Stomach (tissue), 9 donors: ENCODE measurements around the gene LRFN4. TPM values are rescaled to one million over a fixed set of nuclear protein-coding genes. Genes with fewer than 3 reads are reported as not detected.

Source experiments
- DNase-seq, 2 donors: peaks; one replicate each; pipeline versions ENCODE4 v3.0.0 to v3.0.0-alpha.2; 2013 to 2019
- H3K27ac ChIP-seq, 5 donors: fragments of 200-600 bp in 4 of 5; sonication (generic) in 4 of 5; one replicate each; pipeline ENCODE4 v1.5.1; 2013 to 2019; ENCODE audit warnings: mild to moderate bottlenecking in 1 of 5, moderate library complexity in 1 of 5
- H3K27me3 ChIP-seq, 3 donors: fragments of 200-600 bp; sonication (generic); one replicate each; pipeline ENCODE4 v1.5.1; 2017 to 2019; ENCODE audit warnings: mixed run types in 1 of 3
- H3K36me3 ChIP-seq, 4 donors: fragments of 200-600 bp; sonication (generic); 1 replicate in 3 of 4; 2 replicates in 1 of 4; pipeline ENCODE4 v1.5.1; 2016 to 2019
- H3K4me1 ChIP-seq, 4 donors: fragments of 200-600 bp; sonication (generic); one replicate each; pipeline ENCODE4 v1.5.1; 2016 to 2019
- H3K4me3 ChIP-seq, 4 donors: fragments of 200-600 bp; sonication (generic) in 3 of 4; one replicate each; pipeline ENCODE4 v1.5.1; 2016 to 2019; ENCODE audit warnings: mild to moderate bottlenecking in 1 of 4
- H3K9me3 ChIP-seq, 4 donors: fragments of 200-600 bp; sonication (generic); one replicate each; pipeline ENCODE4 v1.5.1; 2016 to 2019
- CTCF ChIP-seq, 7 experiments: fragments of 450-650 bp in 4 of 7; fragments of 200-600 bp in 3 of 7; sonication (generic) in 3 of 7; IDR thresholded peaks; one replicate each; pipeline ENCODE4 v1.5.1; 2016 to 2019; ENCODE audit warnings: antibody characterized with exemption in 7 of 7, control low read depth in 2 of 7, mild to moderate bottlenecking in 1 of 7
- EP300 ChIP-seq: sonication (generic); formaldehyde crosslinking; IDR thresholded peaks from one replicate; pipeline ENCODE4 v1.6.1; 2017; ENCODE audit warnings: antibody characterized with exemption
- POLR2A ChIP-seq, 4 donors: fragments of 450-650 bp; IDR thresholded peaks; one replicate each; pipeline ENCODE4 v1.6.1; 2016; ENCODE audit warnings: antibody characterized with exemption in 4 of 4, control low read depth in 2 of 4, mild to moderate bottlenecking in 1 of 4, moderate library complexity in 1 of 4
- POLR2AphosphoS5 ChIP-seq, 3 donors: sonication (generic); formaldehyde crosslinking; IDR thresholded peaks; one replicate each; pipeline ENCODE4 v1.6.1; 2016; ENCODE audit warnings: antibody characterized with exemption in 3 of 3
- WGBS, 5 donors: extraction: QIAGEN DNeasy Blood & Tissue Kit in 3 of 5; methylation state at CpG; one replicate each; pipeline versions ENCODE4 v1.1.5 to v1.1.7; 2013 to 2018; 5-methylcytosine and 5-hydroxymethylcytosine counted together
- intact Hi-C: fragments of 100-400 bp; cut with DNase I; formaldehyde crosslinking; loops from one replicate; pipeline ENCODE4 v1.15.1; 2023; ENCODE audit warnings: low total_unique reads
- polyA plus RNA-seq, 3 donors: library from polyadenylated mRNA; stranded (reverse); fragments of 200-250 nt; gene quantifications; one replicate each; pipeline ENCODE4 v1.2.3, GENCODE V29; 2013
- total RNA-seq, 5 donors: library from RNA; depleted of rRNA; stranded (reverse); fragments of >200 nt; gene quantifications; one replicate each; pipeline versions ENCODE4 v1.1.0 to v1.2.3, GENCODE V29; 2014 to 2016
- donor health status: healthy with polysubstance abuse.
- donor health status: Bipolar disorder and iron deficiency.
- donor health status: healthy.

The LRFN4 gene
- total and polyA plus RNA-seq, 8 donors, result 2.1 to 37.9 (median 12.7) TPM

- peak in 1 of 2 donors; percentile 11 for DNase-seq
- H3K36me3 ChIP-seq, result peaks cover 21 to 53% (median 51%) of the 10 kb centered on the region in 4 donors
- no peak overlapping the region for H3K4me3 ChIP-seq
- H3K27ac ChIP-seq, result no peak overlapping the region
- intact Hi-C loops, result no loop called here
- no peaks in the 10 kb centered on the region for H3K27me3 ChIP-seq
- TF ChIP-seq EP300, result no peak
- no peak for TF ChIP-seq POLR2AphosphoS5 (IDR thresholded peaks at IDR 0.05)
- no peak for TF ChIP-seq CTCF (IDR thresholded peaks at IDR 0.05)
- no peak for TF ChIP-seq POLR2A (IDR thresholded peaks at IDR 0.05)
- H3K9me3 ChIP-seq, result no peaks in the 10 kb centered on the region
- 86 to 95% (median 90%) methylated on average over 13 to 14 of the region's 14 CpGs for WGBS, 5 donors
- H3K4me1 ChIP-seq, result peaks cover 11 to 25% (median 16%) of the 10 kb centered on the region in 4 donors
Observed at GRCh38 chr11:66847461-66848232, 9.2 kb upstream of the LRFN4 start.

DNA sequence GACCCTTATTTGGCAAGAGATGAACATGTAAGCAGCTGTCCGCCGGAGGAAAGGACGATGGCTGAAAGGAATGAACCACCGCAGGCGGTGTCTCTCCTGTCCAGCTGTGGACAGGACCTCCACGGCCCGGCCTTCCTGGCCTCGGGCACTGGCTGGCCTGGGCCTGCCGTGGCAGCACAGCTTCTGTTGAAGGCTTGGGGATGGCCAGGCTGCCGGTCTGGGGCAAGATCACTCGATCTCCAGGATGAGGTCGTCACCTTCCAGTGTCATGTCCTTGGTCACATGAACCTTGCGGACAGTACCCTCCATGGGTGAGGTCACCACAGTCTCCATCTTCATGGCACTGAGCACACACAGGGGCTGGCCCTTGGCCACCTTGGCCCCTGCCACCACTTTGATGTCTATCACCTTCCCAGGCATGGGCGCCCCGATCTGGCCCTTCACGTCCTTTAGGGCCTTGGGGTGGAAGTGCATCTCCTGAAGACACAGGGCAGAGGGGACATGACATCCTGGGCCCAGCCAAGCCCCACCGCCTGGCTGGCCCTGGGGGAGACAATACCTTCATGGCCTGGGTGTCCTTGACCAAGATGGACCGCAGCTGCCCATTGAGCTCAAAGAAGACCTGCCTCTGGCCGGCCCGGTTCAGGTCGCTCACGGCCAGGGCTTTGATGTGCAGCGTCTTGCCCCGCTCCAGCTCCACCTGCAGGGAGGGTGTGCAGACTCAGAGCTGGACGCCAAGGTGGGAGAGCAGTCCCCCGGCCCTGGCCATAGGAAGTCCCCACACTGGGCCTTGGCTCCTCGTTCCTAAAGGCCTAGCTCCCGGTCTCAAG, 8.0 kb upstream of the LRFN4 start:
- WGBS, 5 donors, result 88 to 94% (median 90%) methylated on average over 14 to 28 of the region's 28 CpGs
- Histone ChIP-seq H3K9me3 (no peaks in the 10 kb centered on the region), H3K36me3 (peaks cover 21 to 53% (median 51%) of the 10 kb centered on the region in 4 donors), H3K4me1 (peaks cover 9 to 17% (median 13%) of the 10 kb centered on the region in 4 donors), H3K4me3 (no peak overlapping the region), H3K27me3 (no peaks in the 10 kb centered on the region), H3K27ac (no peak overlapping the region)
- intact Hi-C loops, result no loop called here
- TF ChIP-seq CTCF (IDR thresholded peaks at IDR 0.05) (no peak), EP300 (no peak), POLR2A (IDR thresholded peaks at IDR 0.05) (no peak), POLR2AphosphoS5 (IDR thresholded peaks at IDR 0.05) (no peak)
- DNase-seq, result peak in 1 of 2 donors; percentile 10

GRCh38 chr11:66849501-66850234, 7.2 kb upstream of the LRFN4 start:
- intact Hi-C loops, result no loop called here
- peaks cover 21 to 53% (median 51%) of the 10 kb centered on the region in 4 donors for H3K36me3 ChIP-seq
- TF ChIP-seq EP300, result no peak

GRCh38 chr11:66850235-66850587, 6.7 kb upstream of the LRFN4 start:
- peaks cover under 1 to 5% (median 4%) of the 10 kb centered on the region in 4 donors for H3K4me1 ChIP-seq
- TF ChIP-seq CTCF (IDR thresholded peaks at IDR 0.05), result no peak
- no peak for TF ChIP-seq POLR2A (IDR thresholded peaks at IDR 0.05)
- TF ChIP-seq POLR2AphosphoS5 (IDR thresholded peaks at IDR 0.05), result no peak
- no peak for TF ChIP-seq EP300
- intact Hi-C loops, result no loop called here
- no peak for DNase-seq
- no peak overlapping the region for H3K27ac ChIP-seq
- no peaks in the 10 kb centered on the region for H3K27me3 ChIP-seq
- H3K9me3 ChIP-seq, result no peaks in the 10 kb centered on the region
- whole genome bisulfite sequencing, 5 donors, result 91 to 97% (median 94%) methylated on average over 9 to 10 of the region's 10 CpGs
- peaks cover 21 to 48% (median 46%) of the 10 kb centered on the region in 4 donors for H3K36me3 ChIP-seq
- H3K4me3 ChIP-seq, result no peak overlapping the region

More at GRCh38 chr11:66849501-66850234, 7.2 kb upstream of the LRFN4 start:
- Histone ChIP-seq H3K4me3 (no peak overlapping the region), H3K27ac (no peak overlapping the region), H3K4me1 (peaks cover 1 to 9% (median 5%) of the 10 kb centered on the region in 4 donors), H3K27me3 (no peaks in the 10 kb centered on the region), H3K9me3 (no peaks in the 10 kb centered on the region)
- 89 to 94% (median 91%) methylated on average over 16 to 22 of the region's 22 CpGs for WGBS, 5 donors
- no peak for DNase-seq
